PC-3 (cell line): Measurements from ENCODE around the gene BMPER.

ENCODE experiments used
- CTCF ChIP-seq: fragments of 300-600 bp; sonication (generic); conservative IDR thresholded peaks from 2 replicates; pipeline ENCODE4 v1.5.1; 2017; ENCODE audit warnings: antibody characterized with exemption, low read depth, mild to moderate bottlenecking, low read length
- EZH2 ChIP-seq: fragments of 300-600 bp; sonication (generic); IDR thresholded peaks from one replicate; pipeline ENCODE4 v1.6.1; 2017; ENCODE audit warnings: antibody characterized with exemption, mild to moderate bottlenecking, low read length; ENCODE audit not compliant: unreplicated experiment
- EZH2phosphoT487 ChIP-seq: fragments of 300-600 bp; sonication (generic); IDR thresholded peaks from 2 replicates; pipeline ENCODE4 v1.6.1; 2018; ENCODE audit warnings: mild to moderate bottlenecking, antibody characterized with exemption, low read length, borderline replicate concordance

GRCh38 chr7:34025600-34025999 is 120.3 kb downstream of the BMPER start:
- TF ChIP-seq CTCF (no peak), EZH2 (no peak), EZH2phosphoT487 (no peak)
